Nephron (organoid): ENCODE results near the gene COIL.
"Not testable (repeated sequence)": the region's sequence is repeated elsewhere in the genome, so short reads cannot be mapped to it uniquely, and the experiment has no call there.

Experiments used
- H3K27ac Mint-ChIP-seq, 3 experiments: 2 replicates each; pipeline ENCODE4 v1.8.0; 2020; ENCODE audit warnings: mixed read lengths in 3 of 3, mild to moderate bottlenecking in 2 of 3, moderate library complexity in 1 of 3
- H3K27me3 Mint-ChIP-seq: 2 replicates; pipeline ENCODE4 v1.8.0; 2021; ENCODE audit warnings: low read depth, mild to moderate bottlenecking, moderate library complexity, mixed read lengths
- H3K36me3 Mint-ChIP-seq: 2 replicates; pipeline ENCODE4 v1.8.0; 2020; ENCODE audit warnings: low read depth, mixed read lengths
- H3K4me1 Mint-ChIP-seq: 2 replicates; pipeline ENCODE4 v1.8.0; 2020; ENCODE audit warnings: mixed read lengths
- H3K4me3 Mint-ChIP-seq, 3 experiments: 2 replicates each; pipeline ENCODE4 v1.8.0; 2020; ENCODE audit warnings: mild to moderate bottlenecking in 3 of 3, mixed read lengths in 3 of 3, moderate library complexity in 2 of 3
- H3K9me3 Mint-ChIP-seq: 2 replicates; pipeline ENCODE4 v1.8.0; 2020; ENCODE audit warnings: mixed read lengths
- TF ChIP-seq, protein P1 (sequence below), 3 experiments: fragments of 200-600 bp; sonication (generic); IDR thresholded peaks; one replicate each; pipeline ENCODE4 v1.5.0; 2021; ENCODE audit warnings: antibody characterized with exemption in 3 of 3; ENCODE audit not compliant: unreplicated experiment in 3 of 3

Gene COIL

DNA sequence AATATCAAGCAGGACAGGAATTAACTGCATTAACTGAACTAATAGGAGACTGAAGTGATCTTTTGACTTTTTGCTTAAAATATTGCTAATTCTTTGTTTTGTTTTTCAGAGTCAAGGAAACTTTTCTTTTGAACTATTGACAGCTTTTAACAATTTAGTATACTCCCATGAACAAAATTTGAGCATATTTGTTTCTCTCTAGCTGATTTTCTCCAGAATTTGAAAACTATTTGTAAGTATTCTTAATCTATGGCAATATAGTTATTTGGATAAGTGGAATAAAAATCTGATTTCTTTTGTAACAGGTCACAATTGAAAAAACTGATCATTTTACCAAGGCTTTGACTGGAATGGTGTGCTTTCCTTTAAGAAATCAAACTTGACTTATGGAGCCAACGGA, 10.1 kb upstream of the COIL start:
- H3K4me3 Mint-ChIP-seq = no peak overlapping the region
- H3K27ac Mint-ChIP-seq = no peak overlapping the region
- TF ChIP-seq, protein P1, sequence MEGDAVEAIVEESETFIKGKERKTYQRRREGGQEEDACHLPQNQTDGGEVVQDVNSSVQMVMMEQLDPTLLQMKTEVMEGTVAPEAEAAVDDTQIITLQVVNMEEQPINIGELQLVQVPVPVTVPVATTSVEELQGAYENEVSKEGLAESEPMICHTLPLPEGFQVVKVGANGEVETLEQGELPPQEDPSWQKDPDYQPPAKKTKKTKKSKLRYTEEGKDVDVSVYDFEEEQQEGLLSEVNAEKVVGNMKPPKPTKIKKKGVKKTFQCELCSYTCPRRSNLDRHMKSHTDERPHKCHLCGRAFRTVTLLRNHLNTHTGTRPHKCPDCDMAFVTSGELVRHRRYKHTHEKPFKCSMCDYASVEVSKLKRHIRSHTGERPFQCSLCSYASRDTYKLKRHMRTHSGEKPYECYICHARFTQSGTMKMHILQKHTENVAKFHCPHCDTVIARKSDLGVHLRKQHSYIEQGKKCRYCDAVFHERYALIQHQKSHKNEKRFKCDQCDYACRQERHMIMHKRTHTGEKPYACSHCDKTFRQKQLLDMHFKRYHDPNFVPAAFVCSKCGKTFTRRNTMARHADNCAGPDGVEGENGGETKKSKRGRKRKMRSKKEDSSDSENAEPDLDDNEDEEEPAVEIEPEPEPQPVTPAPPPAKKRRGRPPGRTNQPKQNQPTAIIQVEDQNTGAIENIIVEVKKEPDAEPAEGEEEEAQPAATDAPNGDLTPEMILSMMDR (IDR thresholded peaks at IDR 0.05; ENCODE audit: unreplicated experiment in 3 of 3) = no peak
- H3K4me1 Mint-ChIP-seq = peaks cover 15% of the 10 kb centered on the region
- H3K36me3 Mint-ChIP-seq = no peaks in the 10 kb centered on the region
- peaks cover 14% of the 10 kb centered on the region for H3K9me3 Mint-ChIP-seq
- peaks cover 8% of the 10 kb centered on the region for H3K27me3 Mint-ChIP-seq

DNA sequence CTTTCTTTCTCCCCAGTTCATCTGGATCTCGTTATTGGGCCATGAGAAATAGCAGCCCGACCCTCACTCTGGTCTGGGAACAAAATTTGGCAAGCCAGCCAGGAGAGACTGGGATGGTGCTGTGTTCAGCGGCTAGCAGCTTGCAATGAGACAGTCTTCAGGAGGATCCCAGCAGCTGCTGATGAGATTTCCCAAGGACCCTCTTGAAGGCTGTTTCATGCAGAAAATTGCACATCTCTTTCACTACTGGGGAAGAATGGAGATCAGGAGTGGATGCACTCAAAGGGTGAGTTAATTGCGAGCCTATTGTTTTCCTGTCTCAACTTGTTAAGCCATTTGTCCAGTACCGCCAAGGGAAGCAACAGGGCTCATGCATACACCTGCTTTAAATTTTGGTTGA, 5.5 kb upstream of the COIL start:
- TF ChIP-seq, protein P1 (IDR thresholded peaks at IDR 0.05; ENCODE audit: unreplicated experiment in 3 of 3) = no peak
- Mint-ChIP-seq H3K4me1 (no peaks in the 10 kb centered on the region), H3K27ac (peak overlapping the region in 2 of 3 experiments; percentile 49 to 87), H3K36me3 (no peaks in the 10 kb centered on the region), H3K27me3 (peaks cover 6% of the 10 kb centered on the region), H3K9me3 (peaks cover 7% of the 10 kb centered on the region), H3K4me3 (peak overlapping the region in 1 of 3 experiments; percentile 10)

DNA sequence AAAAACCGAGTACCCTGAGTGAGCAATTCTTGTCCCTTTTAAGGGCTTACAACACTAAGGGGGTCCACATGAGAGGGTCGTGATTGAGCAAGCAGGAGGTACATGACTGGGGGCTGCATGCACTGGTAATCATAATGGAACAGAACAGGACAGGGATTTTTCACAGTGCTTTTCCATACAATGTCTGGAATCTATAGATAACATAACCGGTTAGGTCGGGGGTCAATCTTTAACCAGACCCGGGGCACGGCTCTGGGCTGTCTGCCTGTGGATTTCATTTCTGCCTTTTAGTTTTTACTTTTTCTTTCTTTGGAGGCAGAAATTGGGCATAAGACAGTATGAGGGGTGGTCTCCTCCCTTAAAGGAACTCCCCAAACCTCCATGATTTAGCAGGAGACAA, 4.8 kb upstream of the COIL start:
- not testable (repeated sequence) for H3K4me1 Mint-ChIP-seq, H3K27me3 Mint-ChIP-seq
- peak overlapping the region; percentile 20 to 87 (median 25) for H3K27ac Mint-ChIP-seq

GRCh38 chr17:56965241-56965640, 4.4 kb upstream of the COIL start:
- peak overlapping the region; percentile 20 to 87 (median 25) for H3K27ac Mint-ChIP-seq
- not testable (repeated sequence) for H3K36me3 Mint-ChIP-seq, H3K9me3 Mint-ChIP-seq, H3K4me3 Mint-ChIP-seq, H3K27me3 Mint-ChIP-seq, H3K4me1 Mint-ChIP-seq

More for the DNA sequence above, 4.8 kb upstream of the COIL start:
- H3K4me3 Mint-ChIP-seq, H3K36me3 Mint-ChIP-seq, H3K9me3 Mint-ChIP-seq: not testable (repeated sequence)

DNA sequence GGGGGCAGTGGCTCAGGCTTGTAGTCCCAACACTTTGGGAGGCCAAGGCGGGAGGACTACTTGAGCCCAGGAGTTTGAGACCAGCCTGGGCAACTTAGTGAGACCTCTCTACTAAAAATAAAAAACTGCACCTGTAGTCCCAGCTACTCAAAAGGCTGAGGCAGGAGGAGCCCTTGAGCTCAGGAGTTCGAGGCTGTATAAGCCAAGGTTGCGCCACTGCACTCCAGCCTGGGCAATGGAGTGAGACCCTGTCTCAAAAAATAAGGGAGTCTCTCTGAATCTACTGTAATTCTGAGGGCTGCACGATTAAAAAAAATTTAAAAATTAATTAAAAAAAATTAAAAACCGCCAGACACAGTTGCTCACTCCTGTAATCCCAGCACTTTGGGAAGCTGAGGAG, 3.9 kb downstream of the COIL start:
- Mint-ChIP-seq H3K9me3 (no peaks in the 10 kb centered on the region), H3K4me3 (no peak overlapping the region), H3K27me3 (no peaks in the 10 kb centered on the region), H3K27ac (no peak overlapping the region), H3K36me3 (peaks cover 13% of the 10 kb centered on the region), H3K4me1 (peaks cover 23% of the 10 kb centered on the region)
- TF ChIP-seq, protein P1 (IDR thresholded peaks at IDR 0.05; ENCODE audit: unreplicated experiment in 3 of 3) = no peak

- TF ChIP-seq, protein P1 (IDR thresholded peaks at IDR 0.05; ENCODE audit: unreplicated experiment in 3 of 3) = no peak
- Mint-ChIP-seq H3K4me1 (peaks cover 5% of the 10 kb centered on the region), H3K27ac (no peak overlapping the region), H3K27me3 (no peaks in the 10 kb centered on the region), H3K36me3 (peaks cover 69% of the 10 kb centered on the region), H3K4me3 (no peak overlapping the region), H3K9me3 (no peaks in the 10 kb centered on the region)
These were observed 11.3 kb downstream of the COIL start for GRCh38 chr17:56949595-56949994.

DNA sequence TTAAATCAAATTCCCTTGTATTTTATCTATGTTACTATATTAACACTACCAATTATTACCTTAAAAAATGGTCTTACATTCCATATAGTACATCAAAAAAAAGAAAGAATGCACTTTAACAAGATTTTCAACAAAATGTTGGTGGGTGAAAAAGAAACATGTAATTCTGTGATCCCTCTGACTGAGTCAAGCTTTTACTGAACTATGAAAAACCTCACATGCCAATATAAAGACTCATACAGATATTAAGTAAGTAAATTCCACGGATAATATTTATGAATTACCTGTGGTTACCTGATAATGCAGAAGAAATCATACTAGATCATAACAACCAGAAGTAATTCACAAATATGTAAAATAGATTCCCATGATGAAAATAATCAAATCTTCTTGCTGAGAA, 12.4 kb downstream of the COIL start:
- no peaks in the 10 kb centered on the region for H3K9me3 Mint-ChIP-seq
- H3K27me3 Mint-ChIP-seq = no peaks in the 10 kb centered on the region
- peaks cover 74% of the 10 kb centered on the region for H3K36me3 Mint-ChIP-seq
- peaks cover 2% of the 10 kb centered on the region for H3K4me1 Mint-ChIP-seq
- H3K27ac Mint-ChIP-seq = no peak overlapping the region
- TF ChIP-seq, protein P1 (IDR thresholded peaks at IDR 0.05; ENCODE audit: unreplicated experiment in 3 of 3) = no peak
- no peak overlapping the region for H3K4me3 Mint-ChIP-seq
